Non-pigmented ciliary epithelial cell (primary cell): Measurements from ENCODE around the gene BICD1.
A peak's percentile ranks its signal among the peaks of the same experiment; 100 is the strongest.
"Not testable (repeated sequence)": the region's sequence is repeated elsewhere in the genome, so short reads cannot be mapped to it uniquely, and the experiment has no call there.

Experiments used
- DNase-seq: peaks from one replicate; pipeline ENCODE4 v3.0.0-alpha.2; 2010; ENCODE audit warnings: low read depth

The BICD1 gene

GRCh38 chr12:32196250-32197198 lies 89.9 kb downstream of the BICD1 start:
- DNase-seq: no peak

GRCh38 chr12:32197421-32197820 lies 90.8 kb downstream of the BICD1 start:
- DNase-seq: no peak

GRCh38 chr12:32198555-32198954 lies 91.9 kb downstream of the BICD1 start:
- no peak for DNase-seq

DNA sequence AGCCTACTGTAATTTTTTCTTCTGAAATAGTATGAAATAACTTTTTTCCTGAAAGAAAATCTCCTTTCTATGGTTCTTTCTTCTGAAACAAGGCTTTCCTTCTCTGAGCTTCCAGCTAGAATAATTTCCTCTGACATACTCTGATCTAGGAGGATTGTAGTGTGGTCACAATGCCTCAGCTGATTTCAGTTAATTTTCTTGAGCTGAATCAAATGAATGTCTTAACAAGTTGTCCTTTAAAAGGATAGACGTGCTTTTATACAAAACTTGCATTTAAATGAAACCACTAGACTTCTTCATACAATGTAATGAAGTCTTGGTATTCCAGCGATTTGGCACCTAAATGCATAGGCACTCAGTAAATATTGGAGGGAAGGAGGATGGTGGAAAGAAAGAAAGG lies 94.4 kb downstream of the BICD1 start:
- no peak for DNase-seq

DNA sequence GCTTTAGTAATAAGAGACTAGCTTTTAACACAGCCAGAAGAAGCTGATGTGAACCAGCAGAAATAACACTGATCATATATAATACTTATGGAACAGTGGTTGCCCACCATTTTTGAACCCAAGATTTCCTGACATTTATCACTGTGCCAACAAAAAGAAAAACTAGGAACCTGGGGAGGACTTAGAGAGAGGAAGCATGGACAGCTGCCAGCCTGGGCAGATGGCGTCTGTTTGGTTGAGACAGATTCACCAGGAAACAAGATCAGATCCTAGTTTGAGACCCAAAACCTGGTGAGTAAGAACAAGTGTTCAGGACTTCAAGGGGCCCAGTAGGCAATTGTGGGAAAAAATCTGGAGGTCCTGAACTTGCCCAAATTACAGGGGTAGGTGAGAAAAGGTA lies 95.3 kb downstream of the BICD1 start:
- no peak for DNase-seq

DNA sequence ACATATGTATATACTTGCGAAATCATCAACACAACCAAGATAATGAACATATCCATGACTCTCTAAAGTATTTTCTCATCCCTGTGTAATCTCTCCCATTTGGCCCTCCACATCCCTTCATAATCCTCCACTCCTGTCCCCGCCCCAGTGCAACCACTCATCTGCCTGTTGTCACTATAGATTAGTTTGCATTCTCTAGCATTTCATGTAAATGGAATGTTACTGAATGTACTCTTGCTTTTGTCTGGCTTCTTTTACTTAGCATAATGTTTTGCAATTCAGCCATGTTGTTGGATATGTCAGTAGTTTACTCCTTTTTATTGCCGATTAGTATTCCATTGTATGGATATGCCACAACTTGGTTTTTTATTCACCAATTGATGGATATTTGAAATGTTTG lies 99.1 kb downstream of the BICD1 start:
- no peak for DNase-seq

- no peak for DNase-seq
These were observed 101.7 kb downstream of the BICD1 start for GRCh38 chr12:32208355-32208754.

DNA sequence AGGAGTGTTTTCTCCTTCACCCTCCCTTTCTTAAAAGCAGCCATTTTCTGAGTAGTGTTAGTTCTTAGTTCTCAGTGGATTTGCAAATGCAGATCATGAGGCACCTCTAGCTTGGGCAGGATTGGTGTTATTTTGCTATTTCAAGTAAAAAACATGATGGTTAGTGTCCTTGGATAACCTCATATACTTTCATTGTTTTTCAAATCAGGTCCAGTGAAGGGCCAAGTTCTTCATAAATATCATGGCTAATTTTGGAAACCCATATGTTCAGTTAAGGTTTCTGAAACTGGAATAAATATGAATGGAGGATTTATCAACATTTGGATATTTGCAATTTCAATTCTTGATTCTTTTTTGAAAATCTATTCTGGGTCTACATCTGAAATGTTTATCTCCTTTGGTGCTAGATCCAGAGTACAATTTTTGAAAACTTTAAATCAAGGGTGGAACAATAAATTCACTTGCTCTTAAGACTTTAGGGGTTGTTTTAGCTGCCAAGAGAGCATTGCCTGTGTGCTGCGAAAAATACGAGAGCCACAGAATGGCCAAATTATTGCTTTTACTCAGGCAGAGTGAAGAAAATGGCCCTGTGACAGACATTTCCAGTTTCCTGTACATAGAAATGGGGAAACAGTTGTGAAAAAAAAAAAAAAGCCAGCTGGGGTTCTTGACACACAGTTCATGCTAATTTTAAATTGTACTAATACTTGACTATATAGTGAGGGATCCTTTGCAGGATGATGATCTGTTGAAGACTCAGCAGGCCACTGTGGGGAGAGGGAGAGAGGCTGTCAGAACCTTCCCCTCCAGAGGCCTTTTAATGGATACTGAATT lies 104.6 kb downstream of the BICD1 start:
- DNase-seq: no peak

DNA sequence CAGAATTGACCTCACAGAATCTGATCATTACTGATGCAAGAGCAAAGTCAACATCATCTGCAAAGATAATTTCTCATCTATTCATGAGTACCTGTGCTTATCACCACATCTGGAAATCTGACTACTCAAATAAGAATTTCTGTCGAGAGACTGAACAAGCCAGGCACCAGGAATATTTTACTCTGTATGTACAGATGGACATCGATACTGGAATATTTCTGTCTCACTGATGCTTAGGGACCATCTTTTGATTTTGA lies 105.2 kb downstream of the BICD1 start:
- DNase-seq: no peak

DNA sequence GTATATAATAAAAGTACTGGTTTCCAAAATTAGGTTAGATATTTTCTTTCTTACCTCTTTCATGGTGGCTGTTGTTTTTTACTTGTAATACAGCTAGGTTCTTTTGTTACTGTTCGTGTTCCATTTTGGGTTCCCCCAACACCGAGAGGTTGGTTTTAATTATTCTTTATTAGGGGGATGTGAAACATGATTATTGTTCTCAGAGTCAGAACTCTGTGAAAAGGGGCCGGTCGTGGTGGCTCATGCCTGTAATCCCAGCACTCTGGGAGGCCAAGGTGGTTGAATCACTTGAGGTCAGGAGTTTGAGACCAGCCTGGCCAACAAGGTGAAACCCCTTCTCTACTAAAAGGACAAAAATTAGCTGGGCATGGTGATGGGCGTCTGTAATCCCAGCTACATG lies 108.1 kb downstream of the BICD1 start:
- no peak for DNase-seq

- DNase-seq: peak; percentile 67
These were observed 111.0 kb downstream of the BICD1 start for GRCh38 chr12:32217354-32218310.

DNA sequence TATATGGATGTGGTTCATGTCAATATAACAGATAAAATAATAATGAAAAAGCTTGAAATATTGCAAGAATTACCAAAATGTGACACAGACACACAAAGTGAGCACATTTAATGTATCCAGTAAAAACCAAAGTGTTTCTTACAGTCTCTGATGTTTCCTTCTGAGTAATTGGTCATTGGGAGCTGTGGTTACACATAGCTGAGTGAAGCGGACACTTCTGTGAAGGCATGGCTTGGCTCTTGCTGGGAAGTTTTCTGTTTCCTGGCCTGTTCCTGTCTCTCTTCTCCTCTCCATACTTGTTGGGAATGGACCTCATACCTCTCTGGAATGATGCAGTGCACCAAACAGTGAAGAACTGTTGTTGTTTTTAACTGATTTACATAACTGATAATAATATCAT lies 117.3 kb downstream of the BICD1 start:
- DNase-seq: no peak

DNA sequence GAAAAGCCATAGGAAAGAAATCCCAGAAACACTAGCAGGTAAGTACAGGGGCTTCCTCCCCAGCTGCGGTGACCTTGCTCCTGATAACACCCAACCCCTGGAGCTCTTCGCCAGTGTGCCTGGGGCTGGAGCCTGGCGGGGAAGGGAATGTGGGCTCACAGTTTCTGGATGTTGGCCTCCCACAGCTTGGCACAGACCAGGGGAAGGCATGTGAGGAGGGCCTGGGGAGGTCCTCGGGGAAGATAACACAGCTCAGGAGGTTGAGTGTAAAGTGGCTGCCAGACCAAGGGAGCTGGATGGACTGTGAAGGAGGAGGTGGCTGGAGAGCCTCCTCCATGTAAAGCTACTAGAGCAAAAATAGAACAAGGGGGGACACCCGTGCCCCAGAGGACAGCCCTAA lies 120.1 kb downstream of the BICD1 start:
- no peak for DNase-seq

DNA sequence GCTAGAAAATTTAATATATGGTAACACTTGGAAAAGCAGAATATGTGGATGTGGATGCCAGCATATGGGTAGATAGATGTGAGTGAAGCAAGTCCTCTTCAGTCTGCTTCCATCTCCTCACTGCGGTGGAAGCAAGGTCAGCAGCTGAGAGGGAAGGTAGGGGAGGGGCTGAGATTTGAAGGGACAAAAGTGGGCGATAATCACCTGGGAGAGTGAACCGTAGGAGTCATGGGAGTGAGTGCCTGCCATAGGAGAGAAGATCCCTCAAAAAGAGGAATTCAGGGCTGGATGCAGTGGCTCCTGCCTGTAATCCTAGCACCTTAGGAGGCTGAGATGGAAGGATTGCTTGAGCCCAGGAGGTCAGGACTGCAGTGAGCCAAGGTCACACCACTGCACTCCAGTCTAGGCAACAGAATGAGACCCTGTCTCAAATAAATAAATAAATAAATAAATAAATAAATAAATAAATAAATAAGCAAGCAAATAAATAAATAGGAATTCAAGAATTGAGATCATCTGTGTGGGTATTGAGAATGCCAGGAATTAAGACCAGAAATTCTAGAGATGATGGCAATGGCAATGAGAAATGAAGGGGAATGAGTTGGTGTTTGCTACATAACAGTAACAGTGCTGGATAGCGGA lies 123.4 kb downstream of the BICD1 start:
- no peak for DNase-seq

DNA sequence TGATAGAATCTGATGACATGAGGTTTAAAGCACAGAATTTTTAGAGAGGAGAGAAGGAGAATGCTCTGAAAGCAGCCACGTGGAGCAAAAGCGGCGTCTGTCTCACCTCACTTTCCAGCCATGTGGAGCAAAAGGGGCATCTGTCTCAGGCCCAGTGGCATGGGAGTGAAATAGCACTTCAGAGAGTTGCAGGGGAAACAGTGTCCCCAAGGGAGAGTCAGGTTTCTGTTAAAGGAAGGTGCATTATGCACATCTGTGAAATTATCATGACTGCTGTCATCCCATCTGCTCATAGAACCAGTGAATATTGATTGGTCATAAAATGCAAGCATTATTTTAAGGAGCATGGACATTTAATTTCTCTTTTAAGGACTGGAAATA lies 124.0 kb downstream of the BICD1 start:
- no peak for DNase-seq

GRCh38 chr12:32231361-32231760 lies 124.7 kb downstream of the BICD1 start:
- not testable (repeated sequence) for DNase-seq

- no peak for DNase-seq
These were observed 126.9 kb downstream of the BICD1 start for GRCh38 chr12:32233568-32233967.

GRCh38 chr12:32235251-32235650 lies 128.6 kb downstream of the BICD1 start:
- no peak for DNase-seq

- DNase-seq: no peak
These were observed 133.5 kb downstream of the BICD1 start for GRCh38 chr12:32240162-32240561.

- DNase-seq: no peak
These were observed 134.2 kb downstream of the BICD1 start for GRCh38 chr12:32240831-32241230.

DNA sequence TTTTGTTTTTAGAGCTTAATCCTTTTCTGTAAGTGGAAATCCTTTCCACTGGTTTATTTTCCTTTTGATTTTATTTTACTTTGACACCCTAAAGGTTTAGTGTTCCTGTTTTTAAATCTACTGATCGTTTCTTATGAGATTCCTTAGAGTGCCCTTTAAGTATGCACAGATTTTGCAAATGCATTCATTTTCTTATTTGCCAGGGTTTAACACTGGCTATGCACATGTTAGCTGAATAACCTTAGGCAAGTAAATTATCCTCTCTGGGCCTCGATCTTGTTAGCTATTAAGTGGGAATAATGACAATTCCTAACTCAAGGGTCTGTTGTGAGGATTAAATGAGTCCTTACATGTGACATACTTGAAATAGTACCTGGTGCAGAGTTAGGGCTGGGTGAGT lies 136.0 kb downstream of the BICD1 start:
- no peak for DNase-seq
